ENCODE data around the gene VKORC1. TPM values are rescaled to one million over a fixed set of nuclear protein-coding genes. Genes with fewer than 3 reads are reported as not detected.

The VKORC1 gene
- total RNA-seq, 1 donor from 2014 or later: 139 TPM

GRCh38 chr16:31130336-31130891 is 35.8 kb upstream of the VKORC1 start:
- DNase-seq (ENCODE audit: low read depth): no peak
- no peak for TF ChIP-seq CTCF (IDR thresholded peaks at IDR 0.05; ENCODE audit: insufficient read depth, low read length, poor library complexity, severe bottlenecking)
- no peaks in the 10 kb centered on the region for H3K36me3 ChIP-seq (ENCODE audit: control insufficient read depth, insufficient read depth, low read length)
- no peak overlapping the region for H3K4me3 ChIP-seq (ENCODE audit: low read depth, low read length)
- no peaks in the 10 kb centered on the region for H3K27me3 ChIP-seq (ENCODE audit: control insufficient read depth, insufficient read depth, low read length)

GRCh38 chr16:31129568-31130335 is 35.2 kb upstream of the VKORC1 start:
- Histone ChIP-seq H3K36me3 (ENCODE audit: control insufficient read depth, insufficient read depth, low read length) (no peaks in the 10 kb centered on the region), H3K27me3 (ENCODE audit: control insufficient read depth, insufficient read depth, low read length) (no peaks in the 10 kb centered on the region), H3K4me3 (ENCODE audit: low read depth, low read length) (no peak overlapping the region)
- no peak for TF ChIP-seq CTCF (IDR thresholded peaks at IDR 0.05; ENCODE audit: insufficient read depth, low read length, poor library complexity, severe bottlenecking)
- DNase-seq (ENCODE audit: low read depth): no peak

GRCh38 chr16:31128711-31129567 is 34.3 kb upstream of the VKORC1 start:
- no peak for TF ChIP-seq CTCF (IDR thresholded peaks at IDR 0.05; ENCODE audit: insufficient read depth, low read length, poor library complexity, severe bottlenecking)
- H3K4me3 ChIP-seq (ENCODE audit: low read depth, low read length): no peak overlapping the region
- H3K27me3 ChIP-seq (ENCODE audit: control insufficient read depth, insufficient read depth, low read length): no peaks in the 10 kb centered on the region
- no peak for DNase-seq (ENCODE audit: low read depth)
- no peaks in the 10 kb centered on the region for H3K36me3 ChIP-seq (ENCODE audit: control insufficient read depth, insufficient read depth, low read length)

- no peak for DNase-seq (ENCODE audit: low read depth)
- no peak for TF ChIP-seq CTCF (IDR thresholded peaks at IDR 0.05; ENCODE audit: insufficient read depth, low read length, poor library complexity, severe bottlenecking)
- no peak overlapping the region for H3K4me3 ChIP-seq (ENCODE audit: low read depth, low read length)
- H3K36me3 ChIP-seq (ENCODE audit: control insufficient read depth, insufficient read depth, low read length): no peaks in the 10 kb centered on the region
- H3K27me3 ChIP-seq (ENCODE audit: control insufficient read depth, insufficient read depth, low read length): no peaks in the 10 kb centered on the region
These were observed 32.6 kb upstream of the VKORC1 start for GRCh38 chr16:31127182-31127581.

GRCh38 chr16:31125844-31126243 is 31.2 kb upstream of the VKORC1 start:
- Histone ChIP-seq H3K27me3 (ENCODE audit: control insufficient read depth, insufficient read depth, low read length) (no peaks in the 10 kb centered on the region), H3K4me3 (ENCODE audit: low read depth, low read length) (no peak overlapping the region), H3K36me3 (ENCODE audit: control insufficient read depth, insufficient read depth, low read length) (no peaks in the 10 kb centered on the region)
- DNase-seq (ENCODE audit: low read depth): no peak
- no peak for TF ChIP-seq CTCF (IDR thresholded peaks at IDR 0.05; ENCODE audit: insufficient read depth, low read length, poor library complexity, severe bottlenecking)
